WTC11 (cell line): ENCODE data around the gene FAM107B.

Experiments used
- CREB1 ChIP-seq: sonication (generic); formaldehyde crosslinking; IDR thresholded peaks from 2 replicates; pipeline ENCODE4 v1.8.0; 2023; ENCODE audit warnings: mild to moderate bottlenecking, missing genetic modification reagents
- ELF4 ChIP-seq: sonication (generic); formaldehyde crosslinking; IDR thresholded peaks from 2 replicates; pipeline ENCODE4 v1.8.1; 2022; ENCODE audit warnings: low read depth, mild to moderate bottlenecking, moderate library complexity, missing genetic modification reagents
- ETV6 ChIP-seq: sonication (generic); formaldehyde crosslinking; IDR thresholded peaks from 2 replicates; pipeline ENCODE4 v1.8.1; 2022; ENCODE audit warnings: mild to moderate bottlenecking, missing genetic modification reagents
- FOXJ3 ChIP-seq: sonication (generic); formaldehyde crosslinking; IDR thresholded peaks from 2 replicates; pipeline ENCODE4 v1.9.0; 2021; ENCODE audit warnings: missing genetic modification reagents, mild to moderate bottlenecking, borderline replicate concordance
- NFYB ChIP-seq: sonication (generic); formaldehyde crosslinking; conservative IDR thresholded peaks from 2 replicates; pipeline ENCODE4 v1.8.0; 2022; ENCODE audit warnings: low read depth, missing genetic modification reagents
- TEAD1 ChIP-seq: sonication (generic); formaldehyde crosslinking; IDR thresholded peaks from 2 replicates; pipeline ENCODE4 v1.8.0; 2022; ENCODE audit warnings: mild to moderate bottlenecking, missing genetic modification reagents
- ZNF396 ChIP-seq: fragments of 250-450 bp; sonication (Bioruptor Pico); IDR thresholded peaks from 2 replicates; pipeline ENCODE4 v1.8.0; 2021; ENCODE audit warnings: mild to moderate bottlenecking, moderate library complexity, borderline replicate concordance
- ZNF423 ChIP-seq: fragments of 250-450 bp; sonication (Bioruptor Pico); IDR thresholded peaks from 2 replicates; pipeline ENCODE4 v2.1.2; 2022; ENCODE audit warnings: mild to moderate bottlenecking, moderate library complexity
- TF ChIP-seq, protein P1 (sequence below): fragments of 200-600 bp; IDR thresholded peaks from 2 replicates; pipeline ENCODE4 v1.8.0; 2022; ENCODE audit warnings: antibody characterized with exemption
- TF ChIP-seq, protein P2 (sequence below): sonication (generic); formaldehyde crosslinking; IDR thresholded peaks from 2 replicates; pipeline ENCODE4 v1.8.1; 2023; ENCODE audit warnings: mild to moderate bottlenecking, missing genetic modification reagents, moderate library complexity
- TF ChIP-seq, protein P3 (sequence below): sonication (generic); formaldehyde crosslinking; IDR thresholded peaks from 2 replicates; pipeline ENCODE4 v1.8.0; 2022; ENCODE audit warnings: mild to moderate bottlenecking, missing genetic modification reagents
- TF ChIP-seq, protein P4 (sequence below): sonication (generic); formaldehyde crosslinking; IDR thresholded peaks from 2 replicates; pipeline ENCODE4 v1.8.1; 2022; ENCODE audit warnings: mild to moderate bottlenecking, moderate library complexity, missing genetic modification reagents

DNA sequence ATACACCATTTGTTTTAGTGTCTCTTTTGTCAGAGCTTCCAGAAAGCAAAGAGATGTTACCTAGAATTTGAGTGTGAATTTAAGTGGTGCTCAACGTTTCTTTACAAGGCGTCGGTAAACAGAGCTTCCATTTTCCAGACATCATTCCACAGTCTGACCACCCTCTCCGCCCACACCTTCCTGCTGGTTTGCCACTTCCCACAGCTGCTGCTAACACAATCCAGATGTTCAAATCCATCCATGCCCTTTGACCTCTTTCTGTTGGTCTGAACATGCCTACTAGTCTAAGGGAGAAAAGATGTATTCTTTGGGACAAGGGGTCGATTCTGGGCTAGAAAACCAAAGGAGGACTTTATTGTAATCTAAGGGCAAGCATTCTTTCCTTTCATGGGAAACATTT, 86.1 kb downstream of the FAM107B start:
- TF ChIP-seq, protein P1, sequence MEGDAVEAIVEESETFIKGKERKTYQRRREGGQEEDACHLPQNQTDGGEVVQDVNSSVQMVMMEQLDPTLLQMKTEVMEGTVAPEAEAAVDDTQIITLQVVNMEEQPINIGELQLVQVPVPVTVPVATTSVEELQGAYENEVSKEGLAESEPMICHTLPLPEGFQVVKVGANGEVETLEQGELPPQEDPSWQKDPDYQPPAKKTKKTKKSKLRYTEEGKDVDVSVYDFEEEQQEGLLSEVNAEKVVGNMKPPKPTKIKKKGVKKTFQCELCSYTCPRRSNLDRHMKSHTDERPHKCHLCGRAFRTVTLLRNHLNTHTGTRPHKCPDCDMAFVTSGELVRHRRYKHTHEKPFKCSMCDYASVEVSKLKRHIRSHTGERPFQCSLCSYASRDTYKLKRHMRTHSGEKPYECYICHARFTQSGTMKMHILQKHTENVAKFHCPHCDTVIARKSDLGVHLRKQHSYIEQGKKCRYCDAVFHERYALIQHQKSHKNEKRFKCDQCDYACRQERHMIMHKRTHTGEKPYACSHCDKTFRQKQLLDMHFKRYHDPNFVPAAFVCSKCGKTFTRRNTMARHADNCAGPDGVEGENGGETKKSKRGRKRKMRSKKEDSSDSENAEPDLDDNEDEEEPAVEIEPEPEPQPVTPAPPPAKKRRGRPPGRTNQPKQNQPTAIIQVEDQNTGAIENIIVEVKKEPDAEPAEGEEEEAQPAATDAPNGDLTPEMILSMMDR = no peak
- TF ChIP-seq CREB1 (no peak), FOXJ3 (CRISPR knock-in tag) (no peak), ETV6 (CRISPR knock-in tag) (no peak), ZNF423 (no peak), NFYB (CRISPR knock-in tag) (no peak), TEAD1 (CRISPR knock-in tag) (no peak), ELF4 (CRISPR knock-in tag) (no peak), ZNF396 (CRISPR knock-in tag) (no peak)
- TF ChIP-seq, protein P2, sequence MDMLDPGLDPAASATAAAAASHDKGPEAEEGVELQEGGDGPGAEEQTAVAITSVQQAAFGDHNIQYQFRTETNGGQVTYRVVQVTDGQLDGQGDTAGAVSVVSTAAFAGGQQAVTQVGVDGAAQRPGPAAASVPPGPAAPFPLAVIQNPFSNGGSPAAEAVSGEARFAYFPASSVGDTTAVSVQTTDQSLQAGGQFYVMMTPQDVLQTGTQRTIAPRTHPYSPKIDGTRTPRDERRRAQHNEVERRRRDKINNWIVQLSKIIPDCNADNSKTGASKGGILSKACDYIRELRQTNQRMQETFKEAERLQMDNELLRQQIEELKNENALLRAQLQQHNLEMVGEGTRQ = no peak
- TF ChIP-seq, protein P3, sequence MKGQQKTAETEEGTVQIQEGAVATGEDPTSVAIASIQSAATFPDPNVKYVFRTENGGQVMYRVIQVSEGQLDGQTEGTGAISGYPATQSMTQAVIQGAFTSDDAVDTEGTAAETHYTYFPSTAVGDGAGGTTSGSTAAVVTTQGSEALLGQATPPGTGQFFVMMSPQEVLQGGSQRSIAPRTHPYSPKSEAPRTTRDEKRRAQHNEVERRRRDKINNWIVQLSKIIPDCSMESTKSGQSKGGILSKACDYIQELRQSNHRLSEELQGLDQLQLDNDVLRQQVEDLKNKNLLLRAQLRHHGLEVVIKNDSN (CRISPR knock-in tag) = no peak
- TF ChIP-seq, protein P4, sequence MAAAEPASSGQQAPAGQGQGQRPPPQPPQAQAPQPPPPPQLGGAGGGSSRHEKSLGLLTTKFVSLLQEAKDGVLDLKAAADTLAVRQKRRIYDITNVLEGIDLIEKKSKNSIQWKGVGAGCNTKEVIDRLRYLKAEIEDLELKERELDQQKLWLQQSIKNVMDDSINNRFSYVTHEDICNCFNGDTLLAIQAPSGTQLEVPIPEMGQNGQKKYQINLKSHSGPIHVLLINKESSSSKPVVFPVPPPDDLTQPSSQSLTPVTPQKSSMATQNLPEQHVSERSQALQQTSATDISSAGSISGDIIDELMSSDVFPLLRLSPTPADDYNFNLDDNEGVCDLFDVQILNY (CRISPR knock-in tag) = no peak
